Activated T-cell treated with anti-CD3 and anti-CD28 coated beads, Interleukin-2, amount 50 U/mL, for 1 hour (primary cell): ENCODE measurements around the gene DCBLD2.

Source experiments
- DNase-seq: peaks from one replicate; pipeline ENCODE4 v3.0.0-alpha.2; 2020

Gene DCBLD2

GRCh38 chr3:98788651-98789050 is 112.8 kb downstream of the DCBLD2 start:
- DNase-seq = no peak

- no peak for DNase-seq
Observed at GRCh38 chr3:98787181-98787580, 114.3 kb downstream of the DCBLD2 start.

GRCh38 chr3:98786364-98787006 is 115.0 kb downstream of the DCBLD2 start:
- no peak for DNase-seq

- DNase-seq = no peak
Observed at GRCh38 chr3:98784666-98785600, 116.6 kb downstream of the DCBLD2 start.

GRCh38 chr3:98784042-98784441 is 117.5 kb downstream of the DCBLD2 start:
- DNase-seq = no peak

- no peak for DNase-seq
Observed at GRCh38 chr3:98782824-98783500, 118.5 kb downstream of the DCBLD2 start.

- DNase-seq = no peak
Observed at GRCh38 chr3:98780343-98780742, 121.2 kb downstream of the DCBLD2 start.

GRCh38 chr3:98779541-98780335 is 121.8 kb downstream of the DCBLD2 start:
- no peak for DNase-seq

- DNase-seq = no peak
Observed at GRCh38 chr3:98778852-98779413, 122.6 kb downstream of the DCBLD2 start.

GRCh38 chr3:98778383-98778782 is 123.1 kb downstream of the DCBLD2 start:
- no peak for DNase-seq

GRCh38 chr3:98777801-98778220 is 123.7 kb downstream of the DCBLD2 start:
- no peak for DNase-seq

GRCh38 chr3:98777286-98777685 is 124.2 kb downstream of the DCBLD2 start:
- no peak for DNase-seq

GRCh38 chr3:98776140-98776493 is 125.4 kb downstream of the DCBLD2 start:
- no peak for DNase-seq

- no peak for DNase-seq
Observed at GRCh38 chr3:98775459-98776139, 125.9 kb downstream of the DCBLD2 start.

- DNase-seq = no peak
Observed at GRCh38 chr3:98772022-98772421, 129.5 kb downstream of the DCBLD2 start.

- no peak for DNase-seq
Observed at GRCh38 chr3:98770261-98771039, 131.0 kb downstream of the DCBLD2 start.

- DNase-seq = no peak
Observed at GRCh38 chr3:98769448-98769847, 132.0 kb downstream of the DCBLD2 start.

- DNase-seq = no peak
Observed at GRCh38 chr3:98768961-98769360, 132.5 kb downstream of the DCBLD2 start.

- DNase-seq = no peak
Observed at GRCh38 chr3:98766924-98767323, 134.6 kb downstream of the DCBLD2 start.

GRCh38 chr3:98765721-98766120 is 135.8 kb downstream of the DCBLD2 start:
- DNase-seq = no peak

- DNase-seq = no peak
Observed at GRCh38 chr3:98764472-98764884, 137.0 kb downstream of the DCBLD2 start.
